Measurements from ENCODE around the gene AHRR.

- TF ChIP-seq EZH2 (IDR thresholded peaks at IDR 0.05; ENCODE audit: low read length, missing control alignments) = no peak
- no peak for TF ChIP-seq CTCF (conservative IDR thresholded peaks at IDR 0.05 in 1 of 2, IDR thresholded peaks at IDR 0.05 in 1 of 2; ENCODE audit: low read depth in 1 of 2, low read length in 2 of 2)
These were observed 73.8 kb downstream of the AHRR start for GRCh38 chr5:395156-395920.

Measured in fibroblast of lung (primary cell).